H9 (cell line): ENCODE results near the gene IL5RA. TPM values are rescaled to one million over a fixed set of nuclear protein-coding genes. Genes with fewer than 3 reads are reported as not detected.

Experiments
- DNase-seq: peaks from one replicate; pipeline ENCODE4 v3.0.0-alpha.2; 2017
- H2AFZ ChIP-seq: one replicate; pipeline ENCODE4 v1.6.1; 2013; ENCODE audit warnings: mild to moderate bottlenecking, low read length, control low read depth, moderate library complexity
- H2AK5ac ChIP-seq: 2 replicates; pipeline ENCODE4 v1.6.1; 2013; ENCODE audit warnings: low read length, control low read depth, mixed read lengths; ENCODE audit not compliant: insufficient read length
- H2BK120ac ChIP-seq: one replicate; pipeline ENCODE4 v1.6.1; 2013; ENCODE audit warnings: low read depth, mild to moderate bottlenecking, low read length, control low read depth, inconsistent platforms; ENCODE audit not compliant: poor library complexity, severe bottlenecking
- H2BK12ac ChIP-seq: 2 replicates; pipeline ENCODE4 v1.6.1; 2013; ENCODE audit warnings: low read length, control low read depth, mixed read lengths, low read depth; ENCODE audit not compliant: insufficient read length
- H2BK15ac ChIP-seq: 2 replicates; pipeline ENCODE4 v1.6.1; 2013; ENCODE audit warnings: low read depth, low read length, control low read depth
- H2BK20ac ChIP-seq: one replicate; pipeline ENCODE4 v1.6.1; 2013; ENCODE audit warnings: low read depth, mild to moderate bottlenecking, low read length, control low read depth, inconsistent platforms; ENCODE audit not compliant: poor library complexity, severe bottlenecking
- H2BK5ac ChIP-seq: 2 replicates; pipeline ENCODE4 v1.6.1; 2013; ENCODE audit warnings: low read length, control low read depth, mixed read lengths; ENCODE audit not compliant: insufficient read length
- H3K14ac ChIP-seq: 2 replicates; pipeline ENCODE4 v1.6.1; 2013; ENCODE audit warnings: low read length, control low read depth; ENCODE audit not compliant: insufficient read depth
- H3K18ac ChIP-seq: 2 replicates; pipeline ENCODE4 v1.6.1; 2013; ENCODE audit warnings: low read depth, mild to moderate bottlenecking, mixed read lengths, low read length, control low read depth; ENCODE audit not compliant: insufficient read length
- H3K23ac ChIP-seq: 2 replicates; pipeline ENCODE4 v1.6.1; 2013; ENCODE audit warnings: low read length, control low read depth, mixed read lengths, low read depth; ENCODE audit not compliant: insufficient read length
- H3K23me2 ChIP-seq: 2 replicates; pipeline ENCODE4 v1.6.1; 2013; ENCODE audit warnings: low read depth, mild to moderate bottlenecking, mixed read lengths, low read length, control low read depth; ENCODE audit not compliant: insufficient read length, poor library complexity, severe bottlenecking
- H3K27ac ChIP-seq: 2 replicates; pipeline ENCODE4 v1.5.1; 2013; ENCODE audit warnings: low read length, control low read depth, mixed read lengths, low read depth; ENCODE audit not compliant: insufficient read length
- H3K27me3 ChIP-seq: 2 replicates; pipeline ENCODE4 v1.6.1; 2013; ENCODE audit warnings: low read length, control low read depth, inconsistent platforms; ENCODE audit not compliant: insufficient read depth
- H3K4ac ChIP-seq: 2 replicates; pipeline ENCODE4 v1.6.1; 2013; ENCODE audit warnings: low read depth, mild to moderate bottlenecking, control low read depth, inconsistent platforms, low read length, moderate library complexity
- H3K4me1 ChIP-seq: 2 replicates; pipeline ENCODE4 v1.6.1; 2013; ENCODE audit warnings: low read length, control low read depth, inconsistent platforms; ENCODE audit not compliant: insufficient read depth
- H3K4me2 ChIP-seq: 2 replicates; pipeline ENCODE4 v1.6.1; 2013; ENCODE audit warnings: low read length, control low read depth, mixed read lengths; ENCODE audit not compliant: insufficient read length, insufficient read depth
- H3K56ac ChIP-seq: 2 replicates; pipeline ENCODE4 v1.6.1; 2013; ENCODE audit warnings: low read depth, mild to moderate bottlenecking, mixed read lengths, low read length, control low read depth; ENCODE audit not compliant: insufficient read length
- H3K79me1 ChIP-seq: 2 replicates; pipeline ENCODE4 v1.6.1; 2013; ENCODE audit warnings: low read depth, mild to moderate bottlenecking, moderate library complexity, low read length, control low read depth, inconsistent platforms; ENCODE audit not compliant: insufficient read depth, poor library complexity, severe bottlenecking
- H3K79me2 ChIP-seq: 2 replicates; pipeline ENCODE4 v1.6.1; 2013; ENCODE audit warnings: low read length, control low read depth, inconsistent platforms; ENCODE audit not compliant: insufficient read depth
- H3K9ac ChIP-seq: 2 replicates; pipeline ENCODE4 v1.6.1; 2013; ENCODE audit warnings: low read length, control low read depth, mixed read lengths; ENCODE audit not compliant: insufficient read length; ENCODE audit errors: extremely low read depth
- H3K9me3 ChIP-seq: one replicate; pipeline ENCODE4 v1.6.1; 2013; ENCODE audit warnings: low read depth, low read length, inconsistent platforms; ENCODE audit not compliant: control insufficient read depth
- H3T11ph ChIP-seq: one replicate; pipeline ENCODE4 v1.6.1; 2013; ENCODE audit warnings: mild to moderate bottlenecking, low read length, control low read depth, inconsistent platforms
- H4K20me1 ChIP-seq: one replicate; pipeline ENCODE4 v1.6.1; 2013; ENCODE audit not compliant: control insufficient read depth, insufficient read length, insufficient read depth
- H4K5ac ChIP-seq: 2 replicates; pipeline ENCODE4 v1.6.1; 2013; ENCODE audit warnings: low read depth, mild to moderate bottlenecking, mixed read lengths, low read length, control low read depth; ENCODE audit not compliant: insufficient read length
- H4K8ac ChIP-seq: replicated peaks from 2 replicates; pipeline ENCODE4 v1.6.1; 2013; ENCODE audit warnings: low read length, control low read depth, mixed read lengths, low read depth; ENCODE audit not compliant: insufficient read length
- H4K91ac ChIP-seq: 2 replicates; pipeline ENCODE4 v1.6.1; 2013; ENCODE audit warnings: low read depth, mild to moderate bottlenecking, moderate library complexity, mixed read lengths, low read length, control low read depth; ENCODE audit not compliant: insufficient read length
- H3K27ac Mint-ChIP-seq, 3 experiments: 2 replicates in 2 of 3; 3 replicates in 1 of 3; pipeline ENCODE4 v1.8.0; 2020 to 2021; ENCODE audit warnings: mixed read lengths in 3 of 3, mild to moderate bottlenecking in 1 of 3, moderate library complexity in 1 of 3
- H3K27me3 Mint-ChIP-seq: 2 replicates; pipeline ENCODE4 v1.8.0; 2021; ENCODE audit warnings: low read depth, mild to moderate bottlenecking, moderate library complexity, mixed read lengths
- H3K36me3 Mint-ChIP-seq, 3 experiments: 2 replicates in 2 of 3; 3 replicates in 1 of 3; pipeline ENCODE4 v1.8.0; 2020 to 2021; ENCODE audit warnings: low read depth in 3 of 3, mixed read lengths in 3 of 3; ENCODE audit not compliant: insufficient read depth in 1 of 3
- H3K4me1 Mint-ChIP-seq, 2 experiments: 2 replicates each; pipeline ENCODE4 v1.8.0; 2020; ENCODE audit warnings: mixed read lengths in 2 of 2
- H3K4me3 Mint-ChIP-seq, 2 experiments: 2 replicates in 1 of 2; 3 replicates in 1 of 2; pipeline ENCODE4 v1.8.0; 2020 to 2021; ENCODE audit warnings: mild to moderate bottlenecking in 2 of 2, mixed read lengths in 2 of 2, moderate library complexity in 1 of 2
- H3K9me3 Mint-ChIP-seq, 2 experiments: 2 replicates in 1 of 2; 3 replicates in 1 of 2; pipeline ENCODE4 v1.8.0; 2020; ENCODE audit warnings: mild to moderate bottlenecking in 2 of 2, mixed read lengths in 2 of 2, moderate library complexity in 1 of 2
- WGBS: extraction: QIAGEN DNeasy Blood & Tissue Kit; methylation state at CpG from one replicate; pipeline ENCODE4 v1.1.7; 2013; ENCODE audit warnings: missing lambda C conversion rate, low lambda C conversion rate, mixed read lengths; ENCODE audit not compliant: insufficient read length; ENCODE audit errors: extremely low coverage; 5-methylcytosine and 5-hydroxymethylcytosine counted together
- total RNA-seq: library from RNA; stranded (reverse); gene quantifications from 2 replicates; pipeline ENCODE4 v1.2.1, GENCODE V29; 2021
- TF ChIP-seq, protein P1 (sequence below): fragments of 200-600 bp; sonication (generic); conservative IDR thresholded peaks from 3 replicates; pipeline ENCODE4 v1.8.0; 2021; ENCODE audit warnings: antibody characterized with exemption, mild to moderate bottlenecking

The IL5RA gene
- total RNA-seq, 1 experiment from 2014 or later: not detected

DNA sequence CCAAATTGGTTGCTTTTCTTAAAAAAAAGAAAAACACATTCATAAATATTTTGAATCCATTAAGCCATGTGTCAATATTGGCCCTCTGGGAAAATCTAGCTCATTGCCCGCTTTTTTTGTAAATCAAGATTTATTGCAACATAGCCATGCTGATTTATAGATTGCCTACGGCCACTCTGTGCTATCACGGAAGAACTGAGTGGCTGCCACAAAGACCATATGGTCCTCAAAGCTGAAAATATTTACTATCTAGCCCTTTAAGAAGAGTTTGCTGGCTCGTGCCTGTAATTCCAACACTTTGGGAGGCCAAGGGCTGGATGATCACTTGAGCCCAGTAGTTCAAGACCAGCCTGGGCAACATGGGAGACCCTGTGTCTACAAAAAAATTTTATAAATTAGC, 45.9 kb downstream of the IL5RA start:
- no CpG with 5 or more reads among the region's 4 CpGs for WGBS
- Histone ChIP-seq H3K27ac (no peak overlapping the region), H2BK20ac (no peak overlapping the region), H3K9me3 (no peaks in the 10 kb centered on the region), H4K91ac (no peak overlapping the region), H3K4me1 (peaks cover 2% of the 10 kb centered on the region; the same call in 1 of the 2 replicates), H2AFZ (no peak overlapping the region), H4K5ac (no peak overlapping the region), H3K4me2 (no peak overlapping the region), H3K56ac (no peak overlapping the region), H3K23ac (no peak overlapping the region), H2BK15ac (no peak overlapping the region), H3K18ac (no peak overlapping the region), H4K8ac (no peak overlapping the region), H3K27me3 (no peaks in the 10 kb centered on the region), H4K20me1 (no peaks in the 10 kb centered on the region), H3K14ac (no peak overlapping the region), H3K23me2 (no peaks in the 10 kb centered on the region), H3K9ac (no peak overlapping the region), H2AK5ac (no peak overlapping the region), H3T11ph (no peak overlapping the region), H3K79me1 (no peaks in the 10 kb centered on the region), H3K4ac (no peak overlapping the region), H2BK120ac (no peak overlapping the region), H2BK5ac (no peak overlapping the region), H3K79me2 (no peaks in the 10 kb centered on the region), H2BK12ac (no peak overlapping the region)
- no peaks in the 10 kb centered on the region for H3K36me3 Mint-ChIP-seq
- peaks cover 33 to 36% of the 10 kb centered on the region in 2 experiments for H3K4me1 Mint-ChIP-seq
- DNase-seq: no peak
- H3K27me3 Mint-ChIP-seq: no peaks in the 10 kb centered on the region; the same call in 1 of the 2 replicates
- H3K4me3 Mint-ChIP-seq: no peak overlapping the region
- TF ChIP-seq, protein P1, sequence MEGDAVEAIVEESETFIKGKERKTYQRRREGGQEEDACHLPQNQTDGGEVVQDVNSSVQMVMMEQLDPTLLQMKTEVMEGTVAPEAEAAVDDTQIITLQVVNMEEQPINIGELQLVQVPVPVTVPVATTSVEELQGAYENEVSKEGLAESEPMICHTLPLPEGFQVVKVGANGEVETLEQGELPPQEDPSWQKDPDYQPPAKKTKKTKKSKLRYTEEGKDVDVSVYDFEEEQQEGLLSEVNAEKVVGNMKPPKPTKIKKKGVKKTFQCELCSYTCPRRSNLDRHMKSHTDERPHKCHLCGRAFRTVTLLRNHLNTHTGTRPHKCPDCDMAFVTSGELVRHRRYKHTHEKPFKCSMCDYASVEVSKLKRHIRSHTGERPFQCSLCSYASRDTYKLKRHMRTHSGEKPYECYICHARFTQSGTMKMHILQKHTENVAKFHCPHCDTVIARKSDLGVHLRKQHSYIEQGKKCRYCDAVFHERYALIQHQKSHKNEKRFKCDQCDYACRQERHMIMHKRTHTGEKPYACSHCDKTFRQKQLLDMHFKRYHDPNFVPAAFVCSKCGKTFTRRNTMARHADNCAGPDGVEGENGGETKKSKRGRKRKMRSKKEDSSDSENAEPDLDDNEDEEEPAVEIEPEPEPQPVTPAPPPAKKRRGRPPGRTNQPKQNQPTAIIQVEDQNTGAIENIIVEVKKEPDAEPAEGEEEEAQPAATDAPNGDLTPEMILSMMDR: no peak
- H3K9me3 Mint-ChIP-seq: no peaks in the 10 kb centered on the region
- H3K27ac Mint-ChIP-seq: peak overlapping the region in 1 of 3 experiments; percentile 60; a peak in 2 of 7 replicates
